Measurements from ENCODE around the gene GOLGA5. TPM values are rescaled to one million over a fixed set of nuclear protein-coding genes. Genes with fewer than 3 reads are reported as not detected.

GOLGA5 gene
- total and polyA plus RNA-seq, 12 donors: 18.5 to 27.7 (median 21.9) TPM

GRCh38 chr14:92783813-92784431, 10.2 kb upstream of the GOLGA5 start:
- intact Hi-C loops (cut with DNase I): loop anchor here (1.0 to 10.0 kb wide), 7 partner anchors 37 to 99 kb away; partner anchors contain the start of gene LGMN (in 1 of the 10)
- 46 to 50% methylated on average over 2 of the region's 2 CpGs for whole genome bisulfite sequencing, 2 donors
- Histone ChIP-seq H3K27me3 (no peaks in the 10 kb centered on the region), H3K4me1 (peaks cover 0 to 38% (median 12%) of the 10 kb centered on the region in 9 donors), H3K9me3 (peaks cover 0 to 14% (median 3%) of the 10 kb centered on the region in 11 donors), H3K36me3 (no peaks in the 10 kb centered on the region), H3K27ac (no peak overlapping the region), H3K4me3 (no peak overlapping the region)
- peak in 7 of 8 donors; percentile 35 to 78 (median 68) for ATAC-seq
- DNase-seq: peak in 1 of 2 donors; percentile 44
- peak; percentile 38 to 73 (median 58) for TF ChIP-seq CTCF (IDR thresholded peaks at IDR 0.05)

GRCh38 chr14:92785667-92786426, 8.3 kb upstream of the GOLGA5 start:
- Histone ChIP-seq H3K4me3 (no peak overlapping the region), H3K27ac (peak overlapping the region; percentile 18 to 79 (median 64)), H3K4me1 (peaks cover 0 to 31% (median 6%) of the 10 kb centered on the region in 9 donors), H3K27me3 (no peaks in the 10 kb centered on the region), H3K36me3 (no peaks in the 10 kb centered on the region), H3K9me3 (peaks cover 0 to 30% (median 15%) of the 10 kb centered on the region in 11 donors)
- ATAC-seq (peak; percentile 41 to 78 (median 68)), DNase-seq (peak; percentile 21 to 53)
- 46 to 53% methylated on average over 6 of the region's 6 CpGs for WGBS, 2 donors
- intact Hi-C loops (cut with DNase I): loop anchor here in 2 of 10 donors (2.0 to 10.0 kb wide), 2 partner anchors 71 to 101 kb away; no protein-coding TSS in a partner anchor
- peak in 2 of 9 donors; percentile 6 to 11 for TF ChIP-seq CTCF (IDR thresholded peaks at IDR 0.05)

GRCh38 chr14:92786427-92786756, 7.7 kb upstream of the GOLGA5 start:
- DNase-seq (no peak), ATAC-seq (no peak)
- Histone ChIP-seq H3K27ac (peak overlapping the region; percentile 18 to 79 (median 64)), H3K9me3 (peaks cover 0 to 30% (median 15%) of the 10 kb centered on the region in 11 donors), H3K36me3 (no peaks in the 10 kb centered on the region), H3K4me3 (no peak overlapping the region), H3K4me1 (peaks cover 0 to 32% (median 4%) of the 10 kb centered on the region in 9 donors), H3K27me3 (no peaks in the 10 kb centered on the region)
- WGBS, 2 donors: 94 to 95% methylated on average over 1 of the region's 1 CpG
- TF ChIP-seq CTCF (IDR thresholded peaks at IDR 0.05): no peak
- intact Hi-C loops (cut with DNase I): loop anchor here in 1 of 10 donors (10.0 kb wide), 1 partner anchor 102 kb away; no protein-coding TSS in a partner anchor

- H3K4me3 ChIP-seq: no peak overlapping the region
- TF ChIP-seq CTCF (IDR thresholded peaks at IDR 0.05): no peak
- H3K9me3 ChIP-seq: peaks cover 0 to 30% (median 15%) of the 10 kb centered on the region in 11 donors
- DNase-seq: no peak
- no peaks in the 10 kb centered on the region for H3K27me3 ChIP-seq
- 92 to 93% methylated on average over 2 of the region's 2 CpGs for WGBS, 2 donors
- no peak for ATAC-seq
- no peak overlapping the region for H3K27ac ChIP-seq
- intact Hi-C loops (cut with DNase I): loop anchor here in 1 of 10 donors (10.0 kb wide), 1 partner anchor 103 kb away; no protein-coding TSS in a partner anchor
- H3K36me3 ChIP-seq: no peaks in the 10 kb centered on the region
- peaks cover 0 to 32% (median 4%) of the 10 kb centered on the region in 9 donors for H3K4me1 ChIP-seq
These were observed 6.6 kb upstream of the GOLGA5 start for GRCh38 chr14:92787554-92787953.

Data from heart right ventricle (tissue), 16 donors.